ENCODE data around the gene SDE2.

The SDE2 gene

DNA sequence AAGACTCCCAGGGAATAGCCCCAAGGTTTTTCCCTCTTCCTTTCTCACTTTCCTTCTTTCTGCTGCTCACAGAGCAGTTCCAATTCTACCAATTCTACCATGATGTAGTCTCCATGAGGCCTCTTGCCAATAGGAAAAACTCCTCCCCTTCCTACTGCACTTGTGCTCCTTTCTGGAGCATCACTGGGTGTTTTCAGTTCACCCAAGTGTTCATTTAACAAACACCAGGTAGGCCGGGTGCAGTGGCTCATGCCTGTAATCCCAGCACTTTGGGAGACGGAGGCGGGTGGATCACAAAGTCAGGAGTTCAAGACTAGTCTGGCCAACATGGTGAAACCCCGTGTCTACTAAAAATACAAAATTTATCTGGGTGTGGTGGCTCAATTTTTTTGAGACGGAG is 36.8 kb upstream of the SDE2 start:
- no peak overlapping the region for H3K4me3 ChIP-seq (ENCODE audit: low read depth, low read length)
- DNase-seq (ENCODE audit: low read depth): no peak
- TF ChIP-seq, protein P1, sequence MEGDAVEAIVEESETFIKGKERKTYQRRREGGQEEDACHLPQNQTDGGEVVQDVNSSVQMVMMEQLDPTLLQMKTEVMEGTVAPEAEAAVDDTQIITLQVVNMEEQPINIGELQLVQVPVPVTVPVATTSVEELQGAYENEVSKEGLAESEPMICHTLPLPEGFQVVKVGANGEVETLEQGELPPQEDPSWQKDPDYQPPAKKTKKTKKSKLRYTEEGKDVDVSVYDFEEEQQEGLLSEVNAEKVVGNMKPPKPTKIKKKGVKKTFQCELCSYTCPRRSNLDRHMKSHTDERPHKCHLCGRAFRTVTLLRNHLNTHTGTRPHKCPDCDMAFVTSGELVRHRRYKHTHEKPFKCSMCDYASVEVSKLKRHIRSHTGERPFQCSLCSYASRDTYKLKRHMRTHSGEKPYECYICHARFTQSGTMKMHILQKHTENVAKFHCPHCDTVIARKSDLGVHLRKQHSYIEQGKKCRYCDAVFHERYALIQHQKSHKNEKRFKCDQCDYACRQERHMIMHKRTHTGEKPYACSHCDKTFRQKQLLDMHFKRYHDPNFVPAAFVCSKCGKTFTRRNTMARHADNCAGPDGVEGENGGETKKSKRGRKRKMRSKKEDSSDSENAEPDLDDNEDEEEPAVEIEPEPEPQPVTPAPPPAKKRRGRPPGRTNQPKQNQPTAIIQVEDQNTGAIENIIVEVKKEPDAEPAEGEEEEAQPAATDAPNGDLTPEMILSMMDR (IDR thresholded peaks at IDR 0.05; ENCODE audit: control insufficient read depth, extremely low read depth, insufficient read depth): no peak

DNA sequence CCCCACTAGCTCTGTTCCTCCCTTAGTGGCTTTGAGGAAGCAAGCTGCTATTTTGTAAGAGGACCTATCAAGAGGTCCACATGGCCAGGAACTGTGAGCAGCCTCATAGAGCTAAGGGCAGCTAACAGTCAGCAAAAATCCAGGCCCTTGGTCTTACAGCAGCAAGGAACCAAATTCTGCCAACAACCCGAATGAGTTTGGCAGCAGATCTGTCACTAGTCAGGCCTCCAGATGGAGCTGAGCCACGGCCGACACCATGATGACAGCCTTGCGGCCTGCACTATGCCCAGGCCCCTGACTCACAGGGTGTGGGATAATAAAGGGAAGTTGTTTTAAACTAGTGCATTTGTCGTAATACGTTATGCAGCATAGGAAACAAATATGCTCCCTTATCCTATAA is 35.3 kb upstream of the SDE2 start:
- TF ChIP-seq, protein P1 (IDR thresholded peaks at IDR 0.05; ENCODE audit: control insufficient read depth, extremely low read depth, insufficient read depth): no peak
- no peak overlapping the region for H3K4me3 ChIP-seq (ENCODE audit: low read depth, low read length)
- no peak for DNase-seq (ENCODE audit: low read depth)

DNA sequence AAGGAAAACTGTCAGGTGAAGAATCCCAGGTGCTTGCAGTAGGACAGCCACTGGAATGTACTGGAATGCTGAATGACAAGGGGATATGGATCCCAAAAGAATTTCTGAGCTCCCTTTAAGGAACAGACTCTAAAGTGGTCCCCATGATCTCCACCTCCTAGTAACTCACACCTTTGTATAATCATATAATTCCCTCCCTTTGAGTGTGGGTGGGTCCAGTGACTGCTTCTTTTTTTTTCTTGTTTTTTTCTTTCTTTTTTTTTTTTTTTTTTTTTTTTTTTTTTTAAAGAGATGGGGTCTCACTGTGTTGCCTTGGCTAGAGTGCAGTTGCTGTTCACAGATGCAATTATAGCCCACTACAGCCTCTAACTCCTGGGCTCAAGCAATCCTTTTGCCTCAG is 34.8 kb upstream of the SDE2 start:
- TF ChIP-seq, protein P1 (IDR thresholded peaks at IDR 0.05; ENCODE audit: control insufficient read depth, extremely low read depth, insufficient read depth): no peak
- H3K4me3 ChIP-seq (ENCODE audit: low read depth, low read length): no peak overlapping the region
- no peak for DNase-seq (ENCODE audit: low read depth)

DNA sequence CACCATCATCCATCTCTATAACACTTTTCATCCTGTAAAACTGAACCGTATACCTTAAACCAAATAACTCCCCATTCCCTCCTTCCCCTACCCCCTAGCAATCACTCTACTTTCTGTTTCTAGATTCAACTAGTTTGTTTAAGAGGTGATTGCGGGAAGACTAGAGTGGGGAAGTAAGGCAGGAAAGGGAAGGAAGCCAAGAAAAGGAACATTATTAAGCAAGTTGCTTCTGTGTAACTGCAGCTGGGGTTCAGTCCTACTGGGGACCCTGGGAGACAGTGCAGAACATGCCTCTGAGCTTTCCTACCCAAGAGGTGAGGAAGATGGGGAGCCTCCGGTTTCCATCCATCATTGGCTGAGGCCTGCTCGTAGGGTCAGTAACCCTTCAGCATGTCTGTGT is 34.4 kb upstream of the SDE2 start:
- DNase-seq (ENCODE audit: low read depth): no peak
- TF ChIP-seq, protein P1 (IDR thresholded peaks at IDR 0.05; ENCODE audit: control insufficient read depth, extremely low read depth, insufficient read depth): no peak
- no peak overlapping the region for H3K4me3 ChIP-seq (ENCODE audit: low read depth, low read length)

DNA sequence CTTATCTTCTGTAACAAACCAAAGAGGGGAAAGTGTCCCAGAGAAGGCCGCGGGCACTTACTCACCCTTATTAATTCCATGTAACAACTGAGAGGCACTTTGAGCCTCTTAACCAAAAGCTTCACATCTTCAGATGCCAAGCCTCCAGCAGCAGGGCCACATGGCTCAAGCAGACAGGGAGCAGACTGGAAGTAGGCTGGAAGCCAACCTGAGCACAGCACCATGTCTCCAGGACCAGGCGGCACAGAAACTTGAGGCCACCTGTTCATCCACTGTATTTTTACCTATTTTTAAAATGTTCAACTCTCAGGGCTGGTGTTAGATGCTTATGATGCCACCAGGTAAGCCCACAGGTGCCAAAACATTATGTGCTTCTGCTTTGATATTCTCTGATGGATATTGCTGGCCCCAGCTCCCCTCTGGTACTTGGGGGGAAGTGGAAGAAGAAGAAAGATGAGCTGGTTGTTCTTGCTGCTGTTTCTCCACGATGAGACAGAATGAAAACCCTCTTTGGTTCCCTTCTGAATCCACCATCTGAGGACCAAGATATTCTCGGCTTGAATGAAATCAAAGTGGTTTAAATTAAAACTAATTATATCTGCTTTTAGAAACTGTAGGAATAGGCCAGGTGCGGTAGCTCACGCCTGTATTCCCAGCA is 30.6 kb upstream of the SDE2 start:
- H3K4me3 ChIP-seq (ENCODE audit: low read depth, low read length): no peak overlapping the region
- no peak for DNase-seq (ENCODE audit: low read depth)
- TF ChIP-seq, protein P1 (IDR thresholded peaks at IDR 0.05; ENCODE audit: control insufficient read depth, extremely low read depth, insufficient read depth): no peak

DNA sequence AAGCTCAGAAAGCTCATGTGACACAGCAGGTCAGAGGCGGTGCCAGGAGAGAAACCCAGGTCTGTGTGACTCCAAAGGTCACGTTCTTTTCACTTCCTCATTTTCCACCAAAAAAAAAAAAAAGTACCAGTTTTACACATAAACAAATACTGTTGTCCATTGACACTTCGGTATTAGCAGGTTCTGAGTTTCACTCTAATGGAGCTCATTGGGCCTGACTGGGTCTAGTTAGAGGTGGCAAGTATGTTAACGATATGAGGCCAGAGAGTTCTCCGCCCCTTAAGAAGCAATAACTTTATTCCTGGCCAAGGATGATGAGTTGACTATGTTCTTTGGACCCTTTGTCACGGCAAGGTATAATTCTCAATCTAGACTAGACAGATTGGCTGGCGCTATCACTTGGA is 30.0 kb upstream of the SDE2 start:
- DNase-seq (ENCODE audit: low read depth): no peak
- TF ChIP-seq, protein P1 (IDR thresholded peaks at IDR 0.05; ENCODE audit: control insufficient read depth, extremely low read depth, insufficient read depth): no peak
- H3K4me3 ChIP-seq (ENCODE audit: low read depth, low read length): no peak overlapping the region

Measured in LNCaP clone FGC (cell line).